Ramos (cell line): Measurements from ENCODE around the gene FAM187B.

Experiments used
- in situ Hi-C: fragments of 300-500 bp; cut with MboI; formaldehyde crosslinking; loops from one replicate; pipeline ENCODE4 v1.14.3; 2022; ENCODE audit warnings: low sequenced_read_pairs; ENCODE audit not compliant: unreplicated experiment

FAM187B gene

DNA sequence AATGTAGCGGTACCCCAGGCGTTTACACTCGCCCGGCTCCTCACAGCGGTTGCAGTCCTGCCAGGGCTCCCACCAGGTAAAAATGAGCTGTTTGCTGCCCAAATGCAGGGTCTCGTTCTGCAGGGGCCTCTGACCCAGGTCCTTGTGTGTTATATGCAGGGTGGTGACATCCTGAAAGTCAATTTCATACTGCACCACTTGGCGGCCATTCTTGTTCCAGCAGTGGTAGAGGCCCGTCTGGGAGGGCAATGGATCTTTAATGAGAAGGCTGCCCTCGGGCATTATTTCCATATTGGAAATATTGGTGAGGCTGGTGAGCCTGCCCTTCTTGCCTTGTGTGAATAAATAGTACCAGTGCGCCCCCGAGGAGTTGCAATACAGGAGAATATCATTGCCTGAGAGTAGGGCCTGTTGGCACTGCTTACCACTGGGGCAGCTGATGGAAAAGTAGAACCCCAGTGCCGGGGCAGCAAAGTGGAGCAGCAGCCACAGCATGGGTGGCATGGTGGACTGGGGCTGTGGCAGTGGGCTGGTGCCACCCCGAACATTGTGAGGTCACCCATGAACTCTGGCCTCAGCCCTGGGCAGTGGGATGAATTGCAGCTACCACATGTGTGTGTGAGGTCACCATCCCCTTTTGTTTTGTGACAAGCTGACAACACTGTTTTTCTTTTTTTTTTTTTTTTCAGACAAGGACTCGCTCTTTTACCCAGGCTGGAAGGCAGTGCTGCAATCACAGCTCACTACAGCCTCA, at the start of gene FAM187B:
TSS of gene FAM187B (minus strand) at position 563 of the 754 bp plus-strand sequence. CDS start at position 504, 59 bp downstream.
- in situ Hi-C loops, result no loop called here

DNA sequence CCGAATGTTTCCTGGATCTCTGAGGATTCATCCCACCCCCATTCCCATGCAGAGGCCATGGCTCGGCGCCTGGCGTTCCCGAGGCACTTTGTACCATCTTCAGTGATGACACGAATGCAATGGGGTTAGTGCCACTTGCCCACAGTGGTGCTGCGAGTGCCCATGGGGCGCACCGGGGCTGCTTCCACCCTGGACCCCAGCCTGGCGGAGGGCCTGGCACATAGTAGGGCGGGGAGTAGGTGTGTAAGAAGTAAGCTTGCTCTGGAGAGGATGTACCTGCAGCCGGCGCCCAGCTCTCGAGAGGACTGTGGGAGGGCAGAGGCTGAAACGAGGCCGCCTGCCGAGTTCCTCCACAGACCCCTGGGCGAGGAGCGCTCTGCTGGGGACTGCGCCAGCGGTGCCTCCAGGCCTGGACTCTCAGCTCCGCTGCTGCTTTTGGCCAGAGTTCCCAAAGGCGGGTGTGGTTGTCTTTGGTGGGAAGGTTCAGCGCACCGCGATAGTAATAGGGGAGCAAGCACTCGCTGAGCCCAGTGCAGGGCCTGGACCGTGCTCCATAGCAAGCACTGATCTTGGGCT, 48.3 kb upstream of the FAM187B start:
- in situ Hi-C loops, result no loop called here

DNA sequence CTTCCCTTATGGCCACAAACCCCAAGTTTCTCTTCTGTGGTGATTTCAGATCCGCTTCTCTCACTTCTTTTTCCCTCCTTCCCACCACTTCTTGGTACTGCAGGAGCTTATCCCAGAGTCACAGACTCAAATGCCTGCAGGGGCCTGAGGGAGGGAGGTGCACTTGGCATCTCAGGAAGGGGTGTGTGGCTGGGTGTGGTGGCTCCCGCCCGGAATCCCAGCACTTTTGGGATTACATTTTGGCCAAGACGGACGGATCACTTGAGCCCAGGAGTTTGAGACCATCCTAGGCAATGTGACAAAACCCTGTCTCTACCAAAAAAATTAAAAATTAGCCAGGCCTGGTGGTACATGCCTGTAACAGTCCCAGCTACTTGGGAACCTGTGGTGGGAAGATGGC, 45.8 kb upstream of the FAM187B start:
- in situ Hi-C loops, result loop anchor here (5.0 kb wide), 2 partner anchors 73 to 193 kb away; partner anchors contain the start of gene FFAR1

DNA sequence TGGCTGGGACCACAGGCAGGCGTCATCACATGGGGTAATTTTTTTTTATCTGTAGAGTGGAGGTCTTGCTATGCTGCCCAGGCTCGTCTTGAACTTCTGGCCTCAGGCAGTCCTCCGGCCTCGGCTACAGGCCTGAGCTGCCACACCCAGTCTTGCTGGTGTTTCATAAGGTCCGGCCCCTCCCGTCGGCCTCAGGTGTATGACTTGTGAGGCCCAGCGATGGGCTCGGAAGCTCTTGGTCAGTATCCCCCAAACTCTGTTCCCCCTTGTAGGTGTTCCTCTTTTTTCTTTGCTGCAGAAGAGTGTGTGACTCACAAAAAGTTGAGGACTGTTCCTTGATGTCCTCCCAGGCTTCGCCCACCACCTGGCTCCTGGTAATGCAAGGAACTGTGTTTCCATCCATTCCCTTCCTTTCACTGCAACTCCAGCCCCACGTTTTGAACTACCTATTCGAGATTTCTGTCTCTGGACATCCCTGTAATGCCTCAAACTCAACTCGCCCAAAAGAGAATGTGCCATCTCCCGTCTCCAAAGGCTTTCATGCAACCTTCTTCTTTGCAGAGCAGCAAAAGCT, 45.2 kb upstream of the FAM187B start:
- in situ Hi-C loops, result loop anchor here (5.0 kb wide), 2 partner anchors 74 to 194 kb away; partner anchors contain the start of gene FFAR1

DNA sequence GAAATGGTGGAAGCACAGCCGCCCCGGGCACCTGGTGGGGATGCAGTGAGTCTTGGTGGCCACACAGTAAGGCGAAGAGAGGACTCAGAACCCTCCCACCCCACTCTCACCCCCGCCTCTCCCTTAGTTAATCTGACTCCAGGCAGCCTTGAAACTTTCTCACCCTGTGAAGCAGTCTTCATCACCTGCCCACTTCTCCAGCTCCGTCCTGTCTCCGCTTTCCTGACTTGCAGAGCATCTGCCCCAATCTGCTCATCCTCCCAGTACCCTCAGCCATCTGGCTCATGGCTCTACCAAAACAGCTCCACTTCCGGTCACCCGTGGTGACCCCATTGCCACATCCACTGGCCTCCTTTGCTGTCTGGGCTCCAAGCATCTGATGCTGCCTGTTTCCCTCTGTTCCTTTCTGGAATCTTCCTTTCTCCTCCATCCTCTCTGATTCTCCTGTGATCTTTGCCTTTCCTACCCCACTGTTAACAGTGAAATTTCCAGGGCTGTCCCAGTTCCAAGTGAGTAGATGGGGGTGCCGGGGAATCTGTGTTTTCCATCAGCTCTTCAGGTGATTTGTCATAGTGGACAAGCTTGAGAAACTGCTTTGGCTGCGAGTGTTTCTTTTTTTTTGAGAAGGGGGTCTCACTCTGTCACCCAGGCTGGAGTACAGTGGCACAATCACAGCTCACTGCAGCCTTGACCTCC, 44.6 kb upstream of the FAM187B start:
- in situ Hi-C loops, result loop anchor here (5.0 kb wide), 2 partner anchors 74 to 194 kb away; partner anchors contain the start of gene FFAR1

DNA sequence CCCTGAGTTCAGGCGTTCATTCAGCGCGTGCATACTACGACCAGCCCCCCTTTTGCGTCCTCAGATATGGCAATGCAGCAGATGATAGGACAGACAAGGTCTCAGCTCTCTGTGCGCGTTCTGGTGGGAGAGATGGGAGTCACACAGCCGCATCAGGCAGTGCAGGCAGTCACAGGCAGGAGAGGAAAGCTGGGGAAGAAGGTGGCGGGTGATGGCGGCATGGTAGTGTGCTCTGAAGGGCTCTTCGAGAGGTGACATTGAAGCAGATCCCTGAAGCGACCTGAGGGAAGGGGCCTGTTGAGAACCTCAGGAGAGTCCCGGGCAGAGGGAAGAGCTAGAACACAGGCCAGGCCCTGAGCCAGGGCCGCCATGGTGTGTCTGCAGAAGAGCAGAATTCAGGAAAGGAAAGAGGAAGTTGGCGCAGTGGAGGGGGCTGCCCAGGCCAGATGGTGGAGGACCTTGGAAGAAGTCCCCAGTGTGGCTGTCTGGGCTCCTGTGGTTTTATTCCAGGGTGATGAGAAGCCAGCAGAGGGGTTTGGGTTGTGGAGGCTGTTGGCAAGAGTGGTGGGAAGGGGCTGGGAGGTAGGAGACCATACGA, 43.7 kb upstream of the FAM187B start:
- in situ Hi-C loops, result loop anchor here (5.0 kb wide), 2 partner anchors 75 to 195 kb away; partner anchors contain the start of gene FFAR1

DNA sequence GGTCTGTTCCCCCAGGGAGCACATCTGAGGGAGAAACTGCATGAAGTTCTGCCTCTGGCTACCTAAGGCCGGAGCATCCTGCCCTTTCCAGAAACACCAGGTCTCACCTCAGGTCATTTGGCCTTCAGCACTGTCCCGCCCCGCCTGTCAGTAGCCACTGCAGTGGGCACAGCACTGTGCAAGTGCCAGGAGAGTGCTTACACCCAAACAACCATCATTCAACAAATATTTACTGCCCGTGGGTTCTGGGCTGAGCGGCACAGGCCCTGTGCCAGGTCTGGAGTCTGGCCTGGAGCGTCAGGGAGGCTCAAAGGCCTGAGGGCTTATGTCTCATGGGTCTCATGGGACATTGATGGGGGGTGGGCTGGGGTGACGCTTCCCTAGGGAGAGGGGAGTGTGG, 43.0 kb upstream of the FAM187B start:
- in situ Hi-C loops, result loop anchor here (5.0 kb wide), 2 partner anchors 76 to 196 kb away; partner anchors contain the start of gene FFAR1

DNA sequence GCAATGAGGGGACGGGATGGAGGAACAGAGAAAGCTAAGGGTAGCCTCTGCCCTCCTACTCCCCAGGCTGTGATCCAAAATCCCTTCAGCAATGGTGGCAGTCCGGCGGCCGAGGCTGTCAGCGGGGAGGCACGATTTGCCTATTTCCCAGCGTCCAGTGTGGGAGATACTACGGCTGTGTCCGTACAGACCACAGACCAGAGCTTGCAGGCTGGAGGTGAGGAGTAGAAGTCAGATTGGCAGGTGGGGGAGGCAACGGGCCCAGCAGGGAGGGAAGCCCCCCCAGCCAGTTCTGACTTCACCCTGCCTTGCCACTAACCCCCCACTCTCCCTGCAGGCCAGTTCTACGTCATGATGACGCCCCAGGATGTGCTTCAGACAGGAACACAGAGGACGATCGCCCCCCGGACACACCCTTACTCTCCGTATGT, 41.9 kb upstream of the FAM187B start:
- in situ Hi-C loops, result loop anchor here (5.0 kb wide), 2 partner anchors 77 to 197 kb away; partner anchors contain the start of gene FFAR1

DNA sequence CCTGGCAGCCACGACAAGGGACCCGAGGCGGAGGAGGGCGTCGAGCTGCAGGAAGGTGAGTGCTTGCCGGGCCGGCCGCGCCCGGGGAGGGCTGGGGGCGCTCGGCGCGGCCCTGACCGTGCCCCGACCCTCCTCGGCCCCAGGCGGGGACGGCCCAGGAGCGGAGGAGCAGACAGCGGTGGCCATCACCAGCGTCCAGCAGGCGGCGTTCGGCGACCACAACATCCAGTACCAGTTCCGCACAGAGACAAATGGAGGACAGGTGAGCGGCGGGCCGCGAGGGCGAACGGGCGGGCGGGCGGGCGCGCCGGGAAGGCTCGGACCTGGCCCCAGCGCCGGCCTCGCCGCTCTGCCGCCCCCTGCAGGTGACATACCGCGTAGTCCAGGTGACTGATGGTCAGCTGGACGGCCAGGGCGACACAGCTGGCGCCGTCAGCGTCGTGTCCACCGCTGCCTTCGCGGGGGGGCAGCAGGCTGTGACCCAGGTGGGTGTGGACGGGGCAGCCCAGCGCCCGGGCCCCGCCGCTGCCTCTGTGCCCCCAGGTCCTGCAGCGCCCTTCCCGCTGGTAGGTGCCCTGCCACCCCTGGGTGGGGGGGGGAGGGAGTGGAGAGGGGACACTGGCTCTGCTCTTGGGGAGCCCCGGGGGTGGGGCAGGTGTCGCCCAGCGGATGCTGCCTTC, 41.0 kb upstream of the FAM187B start:
- in situ Hi-C loops, result loop anchor here (5.0 kb wide), 2 partner anchors 78 to 198 kb away; partner anchors contain the start of gene FFAR1

DNA sequence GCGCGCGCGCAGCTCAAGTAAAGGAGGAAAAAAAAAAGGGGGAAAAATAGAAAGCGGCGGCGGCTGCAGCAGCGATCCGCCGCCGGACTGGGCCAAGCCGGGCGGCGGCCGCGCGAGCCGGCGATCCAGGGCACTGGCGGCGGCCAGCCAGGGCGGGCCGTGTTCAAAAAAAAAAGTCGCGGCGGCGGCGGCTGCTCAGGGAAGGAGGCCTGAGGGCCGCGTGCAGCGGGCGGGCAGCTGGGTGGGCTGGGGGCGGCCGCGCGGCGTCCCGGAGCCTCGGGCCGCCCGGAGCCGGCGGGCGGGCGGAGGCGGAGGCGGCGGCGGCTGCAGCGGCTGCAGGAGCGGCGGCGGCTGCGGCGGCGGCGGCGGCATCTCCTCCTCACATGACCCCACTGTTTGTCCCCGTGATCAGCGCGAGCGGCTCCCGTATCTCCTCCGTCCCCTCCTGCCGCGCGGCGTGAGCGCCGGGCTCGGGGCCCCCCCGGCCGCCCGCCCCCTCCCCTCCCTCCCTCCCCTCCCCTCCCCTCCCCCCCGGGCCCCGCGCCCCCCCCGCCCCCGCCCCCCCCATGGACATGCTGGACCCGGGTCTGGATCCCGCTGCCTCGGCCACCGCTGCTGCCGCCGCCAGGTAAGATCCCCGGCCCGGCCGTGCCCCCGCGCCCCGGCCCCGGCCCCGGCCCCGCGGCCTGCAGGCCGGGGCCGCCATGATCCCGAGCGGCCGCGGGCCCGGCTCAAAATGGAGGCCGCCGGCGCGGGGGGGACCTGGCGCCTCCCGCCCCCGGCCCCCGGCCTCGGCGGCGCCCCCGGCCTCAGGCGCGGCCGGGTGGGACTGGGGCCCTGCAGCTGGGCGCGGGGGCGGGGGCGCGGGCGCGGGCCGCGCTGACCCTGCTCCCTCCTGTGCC, 40.2 kb upstream of the FAM187B start, which contains the start of gene USF2:
TSS of gene USF2 (plus strand) at position 427 of the 902 bp plus-strand sequence. CDS start at position 567, 140 bp downstream.
- in situ Hi-C loops, result no loop called here

DNA sequence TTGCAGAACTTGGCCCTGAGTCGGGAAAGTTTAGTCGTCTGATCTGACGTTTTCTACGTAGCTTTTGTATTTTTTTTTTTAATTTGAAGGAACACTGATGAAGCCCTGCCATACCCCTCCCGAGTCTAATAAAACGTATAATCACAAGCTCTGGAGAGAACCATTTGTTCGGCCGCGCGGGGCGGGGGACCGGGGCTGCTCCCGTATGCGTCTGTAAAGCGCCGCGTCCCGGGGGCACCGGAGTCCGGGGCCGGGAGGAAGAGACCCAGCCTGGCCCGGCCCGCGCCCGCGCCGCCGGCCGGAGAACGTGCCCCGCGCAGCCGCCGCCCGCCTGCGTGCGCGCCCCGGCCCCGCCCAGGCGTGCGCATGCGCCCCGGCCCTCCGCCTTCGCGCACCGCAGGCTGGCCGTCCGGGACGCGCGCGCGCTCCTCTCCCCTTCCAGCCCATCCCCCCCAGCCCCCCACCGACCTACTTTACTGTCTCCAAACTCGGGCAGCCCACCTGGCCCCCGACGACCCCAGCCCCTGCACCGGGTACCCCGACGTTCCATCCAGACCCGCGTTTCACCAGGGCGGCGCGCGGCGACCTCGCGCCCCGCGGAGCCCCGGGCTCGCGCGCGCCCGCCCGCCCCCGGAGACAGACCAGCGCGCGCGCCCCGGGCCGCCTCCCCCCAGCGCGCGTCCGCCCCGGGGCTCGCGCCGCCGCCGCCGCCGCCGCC, 39.4 kb upstream of the FAM187B start:
- in situ Hi-C loops, result no loop called here

DNA sequence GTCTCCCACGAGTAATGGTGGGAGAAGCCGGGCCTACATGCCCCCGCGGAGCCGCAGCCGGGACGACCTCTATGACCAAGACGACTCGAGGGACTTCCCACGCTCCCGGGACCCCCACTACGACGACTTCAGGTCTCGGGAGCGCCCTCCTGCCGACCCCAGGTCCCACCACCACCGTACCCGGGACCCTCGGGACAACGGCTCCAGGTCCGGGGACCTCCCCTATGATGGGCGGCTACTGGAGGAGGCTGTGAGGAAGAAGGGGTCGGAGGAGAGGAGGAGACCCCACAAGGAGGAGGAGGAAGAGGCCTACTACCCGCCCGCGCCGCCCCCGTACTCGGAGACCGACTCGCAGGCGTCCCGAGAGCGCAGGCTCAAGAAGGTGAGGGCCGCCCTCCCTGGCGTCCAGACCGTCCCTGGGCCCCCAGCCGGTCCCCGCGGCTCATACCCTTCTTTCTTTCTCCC, 38.8 kb upstream of the FAM187B start:
- in situ Hi-C loops, result no loop called here

DNA sequence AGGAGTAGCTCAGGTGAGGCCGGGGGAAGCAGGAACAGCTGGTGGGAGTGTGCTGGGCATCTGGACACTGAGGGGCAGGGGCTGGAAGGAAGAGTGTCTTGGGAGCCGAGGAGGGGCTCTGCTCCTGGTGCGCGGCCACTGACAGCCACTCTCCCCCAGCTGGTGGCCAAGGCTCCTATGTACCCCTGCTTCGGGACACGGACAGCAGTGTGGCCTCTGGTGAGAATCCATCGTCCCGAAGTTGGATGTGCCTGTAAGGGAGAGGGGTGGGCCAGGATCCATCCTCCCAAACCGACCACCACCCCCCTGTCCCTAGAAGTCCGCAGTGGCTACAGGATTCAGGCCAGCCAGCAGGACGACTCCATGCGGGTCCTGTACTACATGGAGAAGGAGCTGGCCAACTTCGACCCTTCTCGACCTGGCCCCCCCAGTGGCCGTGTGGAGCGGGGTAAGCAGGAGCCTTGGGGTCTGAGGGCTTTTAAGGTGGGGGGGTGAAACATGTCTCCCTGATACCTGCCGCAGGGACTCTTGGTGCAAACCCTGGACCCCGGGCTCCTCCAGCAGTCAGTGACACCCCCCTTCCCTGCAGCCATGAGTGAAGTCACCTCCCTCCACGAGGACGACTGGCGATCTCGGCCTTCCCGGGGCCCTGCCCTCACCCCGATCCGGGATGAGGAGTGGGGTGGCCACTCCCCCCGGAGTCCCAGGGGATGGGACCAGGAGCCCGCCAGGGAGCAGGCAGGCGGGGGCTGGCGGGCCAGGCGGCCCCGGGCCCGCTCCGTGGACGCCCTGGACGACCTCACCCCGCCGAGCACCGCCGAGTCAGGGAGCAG, 38.2 kb upstream of the FAM187B start:
- in situ Hi-C loops, result no loop called here

DNA sequence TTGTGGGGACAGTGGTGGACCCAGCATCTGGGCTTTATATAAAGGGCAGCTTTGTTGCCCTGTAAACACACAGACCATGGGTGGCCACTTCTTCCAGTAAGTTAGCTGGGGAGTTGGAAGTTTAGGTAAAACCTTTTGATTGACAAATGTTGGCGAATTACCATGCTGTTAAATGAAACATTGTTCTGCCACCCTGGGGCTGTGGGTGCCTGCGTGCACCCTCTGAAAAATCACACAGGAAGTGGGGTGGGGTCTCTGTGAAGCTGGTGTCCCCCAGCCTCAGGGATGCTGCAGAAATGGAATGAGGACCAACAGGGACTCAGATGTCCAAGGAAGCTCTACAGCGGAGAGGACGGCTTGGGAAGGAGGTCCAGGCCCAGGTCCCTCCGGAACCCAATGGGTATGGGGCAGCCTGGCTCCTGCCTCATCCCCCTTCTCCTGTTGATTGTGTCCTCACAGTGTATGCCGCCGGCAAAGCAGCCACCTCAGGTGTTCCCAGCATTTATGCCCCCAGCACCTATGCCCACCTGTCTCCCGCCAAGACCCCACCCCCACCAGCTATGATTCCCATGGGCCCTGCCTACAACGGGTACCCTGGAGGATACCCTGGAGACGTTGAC, 37.5 kb upstream of the FAM187B start:
- in situ Hi-C loops, result no loop called here

DNA sequence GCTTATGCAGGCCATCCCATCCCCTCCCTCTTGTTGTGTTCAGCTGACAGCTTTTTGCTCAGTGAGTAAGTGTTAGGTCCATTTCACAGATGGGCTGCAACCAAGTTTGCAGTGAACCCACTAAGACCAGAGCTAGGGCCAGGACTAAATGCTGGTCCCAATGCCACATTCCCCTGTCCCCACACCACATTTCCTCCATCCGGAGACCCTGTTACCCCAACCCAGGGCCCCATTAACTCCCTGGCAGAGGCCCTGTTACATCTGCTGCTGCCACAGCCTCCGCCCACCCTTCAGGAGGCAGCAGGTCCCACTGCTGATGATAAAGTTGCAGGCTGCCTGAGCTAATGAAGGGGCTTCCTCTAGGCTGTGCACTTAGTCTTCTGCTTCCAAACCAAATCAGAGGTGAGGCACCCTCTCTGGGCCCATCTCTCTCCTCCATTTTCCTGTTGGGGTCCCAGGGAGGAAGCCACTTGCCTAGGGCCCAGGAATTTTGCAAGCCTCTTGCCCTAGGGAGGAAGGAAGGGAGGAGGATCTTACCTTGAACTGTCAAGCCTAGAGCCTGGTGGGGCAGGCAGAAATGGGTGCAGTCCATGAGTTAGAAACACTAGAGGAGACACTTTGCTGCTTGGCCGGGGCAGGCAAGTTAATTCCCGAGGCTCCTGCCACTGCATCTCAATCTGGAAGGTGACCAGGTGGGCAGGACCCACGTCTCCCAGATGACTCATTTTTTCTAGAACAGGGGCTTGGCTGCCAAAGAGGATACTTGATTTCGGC, 36.8 kb upstream of the FAM187B start:
- in situ Hi-C loops, result no loop called here
